NCI-H1436 treated with DMSO at 0.1 percent for 48 hours (cell line): ENCODE results near the gene DAB2.
"Not testable (repeated sequence)": the region's sequence is repeated elsewhere in the genome, so short reads cannot be mapped to it uniquely, and the experiment has no call there.

Experiments
- DNase-seq: peaks from one replicate; lab custom pipeline; 2025; lab: John Stamatoyannopoulos, UW

The DAB2 gene

DNA sequence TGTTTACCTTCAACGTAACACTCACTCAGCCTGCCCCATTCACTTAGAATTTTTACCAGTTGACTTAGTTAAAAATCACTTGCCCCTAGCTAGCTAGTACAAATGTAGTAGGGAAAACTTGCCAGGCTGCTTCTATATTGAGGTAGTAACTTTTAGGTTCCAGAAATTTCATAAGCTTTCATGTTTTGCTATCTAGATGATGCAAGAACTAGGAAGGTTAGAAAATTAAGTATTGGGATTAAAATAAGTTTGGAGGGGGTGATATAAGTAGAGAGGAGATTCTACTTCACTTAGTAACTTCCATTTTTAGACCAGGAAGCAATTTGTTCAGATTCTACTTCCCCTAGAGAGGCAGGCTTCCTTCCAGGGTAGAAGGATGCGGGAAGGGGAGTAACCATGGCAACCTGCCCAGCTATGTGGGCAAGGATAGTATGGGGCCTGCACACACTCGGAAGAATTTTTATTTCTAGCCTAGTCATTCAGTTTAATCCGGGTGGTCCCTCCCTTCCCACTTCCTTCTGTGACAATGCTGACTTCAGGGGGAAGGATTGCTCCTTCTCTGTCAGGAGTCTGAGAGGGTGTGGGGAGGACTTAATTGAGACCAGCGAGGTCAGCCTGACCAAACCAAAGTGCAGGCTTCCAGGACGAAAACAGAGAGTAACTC is 4.2 kb downstream of the DAB2 start:
- no peak for DNase-seq

DNA sequence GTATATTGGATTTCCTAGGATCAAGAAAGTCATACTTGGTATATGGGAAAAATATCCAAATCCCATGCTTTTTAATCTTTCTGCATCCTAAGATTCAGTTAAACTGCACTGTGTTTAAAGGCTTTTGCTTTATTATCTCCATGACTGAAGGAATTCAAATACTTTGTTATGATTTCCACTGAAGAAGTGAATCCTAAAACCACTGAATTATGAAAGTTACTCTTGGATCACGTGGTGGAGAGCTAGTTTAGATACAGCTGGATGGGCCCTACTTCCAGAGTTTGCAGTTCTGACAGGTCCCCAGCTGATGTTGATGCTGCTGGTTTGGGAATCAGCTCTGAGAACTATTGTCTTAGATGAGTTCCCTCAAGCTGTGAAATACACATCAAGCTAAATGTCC is 5.0 kb downstream of the DAB2 start:
- no peak for DNase-seq

DNA sequence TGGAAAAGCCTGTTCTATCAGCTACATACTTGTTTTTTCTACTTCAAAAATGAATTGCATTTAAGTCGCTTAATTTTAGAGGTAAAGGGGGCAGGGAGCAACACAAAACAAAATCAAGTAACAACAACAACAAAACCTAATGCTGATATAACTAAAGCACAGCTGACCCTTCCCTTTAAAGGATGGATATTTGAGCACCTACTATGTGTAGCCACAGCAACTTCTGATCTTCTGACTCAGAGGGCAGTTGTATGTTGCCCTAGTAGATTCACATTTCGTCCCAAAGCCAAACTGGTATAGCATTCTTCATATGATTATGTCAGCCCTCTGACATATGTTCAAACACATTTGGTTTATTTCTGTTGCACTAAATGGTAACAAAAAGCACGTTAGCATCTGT is 6.8 kb downstream of the DAB2 start:
- DNase-seq: no peak

DNA sequence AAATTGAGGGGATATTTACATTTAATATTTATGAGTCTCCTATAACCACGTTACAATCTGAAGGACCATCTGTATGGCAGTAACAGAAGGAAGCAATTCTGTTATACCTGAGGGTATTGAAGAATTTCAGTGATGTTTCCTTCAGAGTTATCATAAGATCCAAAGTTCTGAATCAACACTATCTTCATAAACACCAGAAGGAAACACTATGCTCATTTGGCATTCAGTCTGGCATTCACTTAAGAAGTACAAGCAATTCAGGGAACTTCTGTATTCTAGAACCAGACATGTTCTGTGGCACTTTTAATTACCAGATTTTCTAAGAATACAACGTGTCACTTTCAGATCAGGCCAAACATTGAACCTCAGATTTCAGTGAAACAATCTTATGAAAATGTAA is 9.6 kb downstream of the DAB2 start:
- no peak for DNase-seq

DNA sequence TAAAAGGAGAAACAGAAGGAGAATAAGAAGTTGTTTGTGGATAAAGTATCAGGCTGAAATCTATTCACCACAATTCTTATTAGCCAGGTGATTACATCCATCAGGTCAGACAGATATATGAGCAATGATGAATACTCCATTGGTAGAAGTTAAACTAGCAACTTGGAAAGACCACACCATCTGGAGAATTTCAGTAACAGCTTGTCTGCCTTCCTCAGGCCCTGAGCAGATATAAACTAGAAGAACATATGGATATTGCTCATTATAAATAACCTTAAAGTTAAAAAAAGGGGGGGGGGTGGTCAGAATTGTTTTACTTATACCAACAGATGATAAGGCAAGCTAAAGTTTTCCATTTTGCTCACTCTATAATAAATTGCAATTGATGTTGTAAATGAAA is 10.4 kb downstream of the DAB2 start:
- DNase-seq: no peak

DNA sequence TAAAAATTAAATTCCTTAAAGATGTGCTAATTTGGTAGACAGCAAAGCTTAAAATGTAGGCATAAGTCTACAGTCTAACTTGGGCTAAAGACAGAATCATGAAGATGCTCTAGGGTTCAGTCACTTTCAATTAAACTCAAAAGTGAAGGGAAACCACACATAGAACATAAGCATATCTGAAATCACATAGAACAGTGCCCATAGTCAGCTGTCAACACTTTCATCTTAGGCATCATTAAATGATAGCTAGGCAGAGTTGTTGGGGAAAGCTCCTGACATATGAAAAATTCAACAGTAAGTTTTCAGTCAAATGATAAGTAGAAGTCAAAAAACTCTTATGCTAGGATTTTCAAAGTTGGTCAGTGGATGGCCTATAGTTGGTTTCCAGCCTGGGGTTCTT is 11.0 kb downstream of the DAB2 start:
- no peak for DNase-seq

DNA sequence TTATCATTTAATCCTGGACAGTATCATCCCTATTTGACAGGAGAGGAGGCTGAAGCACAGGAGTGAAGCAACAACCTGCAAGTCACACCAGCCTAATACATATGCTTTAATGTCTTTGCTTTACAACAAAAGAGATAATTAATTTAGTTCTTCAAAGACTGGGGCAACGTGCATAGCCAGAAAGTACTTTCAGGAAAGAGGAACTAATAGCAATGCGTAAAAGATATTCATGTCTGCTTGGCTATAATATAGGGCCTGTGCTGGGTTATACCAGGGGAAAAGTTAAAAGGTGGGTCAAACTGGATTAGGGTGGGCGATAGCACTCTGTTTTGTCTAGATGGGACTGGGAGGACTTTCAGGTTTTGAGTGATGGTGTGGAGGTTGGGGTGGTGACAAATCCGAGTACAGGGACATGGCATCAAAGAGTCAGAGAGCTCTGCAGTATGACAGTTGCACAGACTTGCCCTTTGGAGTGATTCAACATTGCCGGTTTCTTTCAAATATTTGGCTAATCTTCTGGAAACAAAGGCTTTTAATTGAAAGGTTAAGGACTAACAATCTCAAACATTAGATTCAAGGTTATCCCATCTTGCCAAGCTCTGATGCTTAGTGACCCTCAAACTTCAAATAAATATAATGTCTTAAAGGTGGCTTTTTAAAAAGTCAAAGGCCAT is 11.9 kb downstream of the DAB2 start:
- DNase-seq: no peak

DNA sequence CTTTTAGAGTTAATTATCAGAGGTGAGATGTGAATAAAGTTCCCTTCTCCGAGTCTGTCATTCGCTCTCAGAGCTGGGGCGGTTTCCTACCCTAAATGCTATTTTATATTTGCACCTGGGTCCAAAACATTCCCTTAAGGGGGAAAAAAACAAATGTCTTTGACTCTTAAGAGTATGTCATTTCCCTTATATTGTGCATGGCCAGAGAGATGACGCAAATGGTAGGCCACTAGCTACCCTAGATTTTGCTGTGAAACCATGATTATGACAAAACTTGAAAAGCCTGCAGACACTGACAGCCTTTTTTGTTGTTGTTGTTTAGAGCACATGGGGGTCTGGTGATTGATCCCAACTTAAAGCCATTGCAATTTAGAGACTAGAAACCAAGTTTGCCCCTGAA is 12.8 kb downstream of the DAB2 start:
- DNase-seq: no peak

DNA sequence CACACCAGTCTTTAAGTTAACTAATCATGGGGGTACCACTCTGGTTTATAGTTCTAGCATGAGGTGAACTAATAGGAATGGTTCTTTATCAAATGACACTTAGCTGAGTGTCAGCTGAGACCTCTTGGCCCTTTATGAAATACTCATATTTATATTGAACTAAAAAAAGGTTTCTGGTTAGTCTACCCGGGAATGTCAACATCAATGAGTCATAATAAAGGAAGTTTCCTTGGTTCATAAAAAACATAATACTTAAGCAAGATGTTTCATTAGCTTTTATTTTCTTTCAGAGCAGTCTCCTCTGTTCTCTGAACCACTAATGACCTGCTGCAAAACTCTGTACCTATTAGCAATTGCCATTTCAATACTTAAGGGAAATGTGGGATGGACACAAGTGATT is 13.7 kb downstream of the DAB2 start:
- no peak for DNase-seq

DNA sequence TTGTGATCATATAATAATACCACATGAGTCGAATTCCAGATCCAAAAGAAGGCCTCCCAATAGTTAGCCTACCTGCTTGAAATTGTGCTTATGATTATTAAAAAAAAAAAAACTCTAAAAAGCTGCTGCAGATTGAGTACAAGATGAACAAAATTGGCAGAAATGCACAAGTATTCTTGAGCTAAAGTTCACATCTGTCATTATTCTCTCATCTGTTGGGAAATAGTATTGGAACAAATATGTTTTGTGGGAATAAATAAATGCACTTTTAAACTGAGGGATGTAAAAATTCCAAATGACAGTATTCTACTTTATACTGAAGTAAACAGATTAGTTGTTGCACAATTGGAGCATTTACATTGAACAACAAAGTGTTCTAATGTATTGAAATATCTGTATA is 15.7 kb downstream of the DAB2 start:
- DNase-seq: no peak

DNA sequence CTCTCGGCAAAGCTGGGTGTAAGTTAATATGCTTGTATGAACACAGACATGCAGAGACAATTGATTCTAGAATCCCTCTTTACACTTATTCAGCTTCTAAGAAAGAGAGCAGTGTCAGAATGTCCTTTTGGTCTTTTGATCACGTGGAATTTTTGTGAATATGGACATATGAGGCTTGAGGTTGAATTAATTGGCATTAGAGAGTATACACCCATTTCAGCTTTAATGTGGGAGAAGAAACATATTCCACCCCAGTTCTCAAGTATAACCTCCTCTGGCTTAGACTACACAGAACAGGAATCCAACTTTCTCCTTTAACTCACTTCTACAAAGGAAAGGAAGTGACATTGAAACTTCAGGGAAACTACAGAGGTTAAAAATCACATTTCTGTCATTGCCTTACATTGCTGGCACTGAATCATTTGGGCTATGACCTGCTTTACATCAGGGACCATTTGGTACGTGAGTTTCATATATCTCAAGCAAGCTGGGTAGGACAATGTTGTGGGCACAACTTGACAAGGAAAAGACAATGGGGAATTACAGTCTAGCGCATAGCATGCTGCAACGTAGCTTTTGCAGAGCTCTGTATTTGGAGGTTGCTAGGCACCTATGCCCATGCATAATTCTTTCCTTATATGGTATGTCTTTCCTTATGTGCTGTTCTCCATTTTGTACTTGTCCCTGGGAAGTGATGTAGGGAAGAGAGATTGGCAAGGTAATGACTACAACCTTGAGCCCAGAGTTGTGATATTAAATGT is 19.5 kb downstream of the DAB2 start:
- no peak for DNase-seq

DNA sequence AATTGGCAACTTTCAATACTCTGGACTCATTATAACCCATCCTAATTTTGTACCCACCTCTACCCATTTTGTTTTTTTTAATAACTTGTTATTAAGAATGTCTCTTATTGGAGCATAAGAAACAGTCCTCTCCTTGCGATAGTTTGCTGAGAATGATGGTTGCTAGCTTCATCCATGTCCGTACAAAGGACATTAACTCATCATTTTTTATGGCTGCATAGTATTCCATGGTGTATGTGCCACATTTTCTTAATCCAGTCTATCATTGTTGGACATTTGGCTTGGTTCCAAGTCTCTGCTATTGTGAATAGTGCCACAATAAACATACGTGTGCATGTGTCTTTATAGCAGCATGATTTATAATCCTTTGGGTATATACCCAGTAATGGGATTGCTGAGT is 21.0 kb downstream of the DAB2 start:
- not testable (repeated sequence) for DNase-seq

DNA sequence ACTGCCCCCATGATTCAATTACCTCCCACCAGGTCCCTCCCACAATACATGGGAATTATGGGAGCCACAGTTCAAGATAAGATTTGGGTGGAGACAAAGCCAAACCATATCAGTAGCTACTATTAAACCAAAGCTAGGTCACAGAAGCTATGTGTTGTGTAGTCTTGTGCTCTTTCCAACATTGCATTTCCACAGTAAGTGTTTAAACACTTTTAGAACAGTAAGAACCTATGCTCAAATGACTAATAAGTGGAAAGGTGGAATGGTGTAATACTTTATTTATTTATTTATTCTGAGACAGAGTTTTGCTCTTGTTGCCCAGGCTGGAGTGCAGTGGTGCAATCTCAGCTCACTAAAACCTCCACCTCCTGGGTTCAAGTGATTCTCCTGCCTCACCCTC is 22.6 kb downstream of the DAB2 start:
- not testable (repeated sequence) for DNase-seq

DNA sequence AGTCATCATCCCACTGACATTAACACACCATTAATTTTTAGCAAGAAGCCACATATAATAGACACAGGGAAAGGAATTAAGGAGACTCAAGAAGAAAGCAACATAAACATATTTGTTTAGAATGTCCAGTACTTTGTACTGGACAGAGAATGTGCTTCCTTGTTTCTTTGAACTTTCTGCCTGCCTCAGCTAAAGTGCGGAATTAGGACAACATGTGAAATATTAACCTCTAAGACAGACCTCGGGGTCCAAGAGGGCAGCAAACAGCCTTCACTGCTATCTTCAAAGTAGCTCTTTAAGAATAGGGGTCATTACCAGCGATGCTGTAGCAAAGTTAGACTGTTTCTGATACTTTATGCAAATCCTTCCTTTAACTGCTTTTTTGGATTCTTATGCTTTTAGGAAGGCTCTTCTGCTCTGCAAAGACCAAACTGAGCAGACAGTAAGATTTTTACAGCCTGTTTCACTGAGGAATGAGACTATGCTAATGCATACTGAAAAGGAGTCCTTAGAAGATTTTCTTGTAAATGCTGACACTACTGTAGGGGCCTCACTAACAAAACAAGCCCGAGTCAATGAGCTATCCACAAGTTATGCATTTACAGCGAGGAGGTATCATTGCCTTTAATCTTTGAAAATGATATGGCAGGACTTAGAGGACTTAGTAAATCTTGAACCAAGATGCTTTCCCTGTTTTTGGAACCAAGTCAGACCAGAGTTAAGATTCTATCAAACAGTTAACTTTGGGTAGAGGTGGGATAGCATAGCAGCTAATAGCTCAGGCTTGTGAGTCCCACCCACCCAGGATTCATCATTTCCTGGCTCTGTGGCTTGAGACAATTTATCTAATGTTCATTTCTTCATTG is 23.8 kb downstream of the DAB2 start:
- no peak for DNase-seq

DNA sequence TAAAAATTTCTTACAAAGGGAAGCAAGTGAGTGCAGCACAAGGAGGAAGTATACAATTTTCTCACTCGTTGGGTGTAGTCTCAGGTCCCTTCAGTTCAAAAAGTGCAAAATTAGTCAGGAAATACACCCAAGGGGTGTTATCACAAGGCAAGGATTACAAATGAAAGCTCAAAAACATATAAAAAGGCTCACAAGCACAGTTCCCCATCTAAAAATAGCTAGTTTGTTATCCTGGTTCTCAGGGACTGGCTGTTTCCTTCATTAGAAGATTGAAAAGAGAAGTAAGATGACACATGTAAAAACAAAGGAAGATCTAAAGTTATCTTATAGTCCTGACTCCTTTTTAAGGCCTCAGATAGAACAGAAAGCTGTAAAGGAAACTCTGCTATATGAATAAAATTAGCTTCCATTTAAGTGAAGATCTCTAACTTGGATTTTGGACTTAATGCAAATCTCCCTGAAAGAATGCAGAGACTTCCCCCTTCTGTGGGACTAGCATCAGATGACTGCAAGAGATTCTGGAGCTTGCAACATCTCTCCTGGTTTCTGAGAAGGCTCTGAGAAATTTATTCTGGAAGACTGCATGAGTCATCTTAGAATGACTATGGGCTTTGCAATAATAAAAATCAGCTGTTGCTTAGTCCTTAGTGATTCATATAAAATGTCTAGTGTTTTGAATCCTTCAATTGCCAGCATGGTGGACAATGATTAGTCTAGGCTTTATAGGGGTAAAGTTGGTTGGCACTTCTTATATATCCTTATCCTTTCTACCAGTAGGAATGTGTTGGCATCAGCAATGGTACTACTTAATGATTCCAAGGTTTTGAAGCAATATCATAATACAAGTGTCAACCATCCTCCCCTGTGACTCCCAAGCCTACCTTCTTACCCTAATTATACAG is 25.4 kb downstream of the DAB2 start:
- no peak for DNase-seq

DNA sequence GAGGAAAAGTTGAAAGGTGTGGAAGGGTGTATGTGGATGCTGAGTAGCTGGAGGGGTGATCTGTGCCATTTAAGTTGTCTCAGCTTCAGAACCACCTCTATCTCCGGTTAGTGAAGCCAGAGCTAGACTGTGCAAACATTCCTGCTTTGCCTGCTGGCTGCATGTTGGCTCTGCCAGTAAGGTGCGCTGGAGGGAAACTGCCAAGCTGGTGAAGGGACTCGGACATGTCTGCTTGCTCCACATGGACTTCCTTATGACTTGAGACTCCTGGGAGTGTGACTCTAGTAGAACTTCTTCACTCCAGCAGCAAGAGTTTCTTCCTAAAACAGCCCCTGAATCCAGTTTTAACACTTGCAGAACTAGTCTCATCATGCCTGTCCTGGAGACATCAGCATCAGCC is 27.9 kb downstream of the DAB2 start:
- no peak for DNase-seq

DNA sequence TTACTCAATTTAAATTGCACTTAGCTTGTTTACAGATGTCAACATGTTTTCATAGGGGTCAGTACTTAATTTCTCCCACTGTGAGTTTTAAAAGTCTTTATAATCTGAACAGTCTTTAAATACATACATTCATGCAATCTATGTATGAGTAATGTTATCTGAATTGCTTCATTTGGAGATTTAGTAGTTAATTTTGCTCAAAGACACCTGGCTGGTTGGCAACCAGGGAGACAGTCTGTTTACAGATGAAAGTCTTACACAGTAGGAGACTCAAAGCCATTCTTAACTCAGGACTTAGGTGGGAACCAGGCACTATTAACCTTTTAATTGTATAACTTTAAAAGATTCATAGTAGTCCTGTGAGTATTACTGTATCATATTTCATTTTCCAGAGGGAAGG is 29.3 kb downstream of the DAB2 start:
- DNase-seq: no peak

DNA sequence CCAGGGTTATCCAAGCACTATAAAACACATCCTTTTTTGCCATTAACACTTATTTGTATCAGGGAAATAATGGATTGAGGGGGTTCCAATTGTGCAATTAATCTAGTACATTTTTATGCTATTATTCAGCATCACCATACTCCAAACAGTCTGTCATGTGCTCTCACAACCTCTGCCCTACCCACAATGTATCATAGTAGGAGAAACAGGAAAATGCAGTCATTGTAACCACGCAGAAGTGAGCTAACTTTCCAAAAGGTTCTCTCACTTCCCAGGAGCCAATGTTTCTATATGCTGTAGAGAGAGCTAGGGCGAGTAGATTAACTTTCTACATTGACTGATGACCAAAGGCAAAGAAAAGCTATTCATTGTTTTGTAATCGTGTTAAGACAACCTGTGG is 29.8 kb downstream of the DAB2 start:
- DNase-seq: no peak

DNA sequence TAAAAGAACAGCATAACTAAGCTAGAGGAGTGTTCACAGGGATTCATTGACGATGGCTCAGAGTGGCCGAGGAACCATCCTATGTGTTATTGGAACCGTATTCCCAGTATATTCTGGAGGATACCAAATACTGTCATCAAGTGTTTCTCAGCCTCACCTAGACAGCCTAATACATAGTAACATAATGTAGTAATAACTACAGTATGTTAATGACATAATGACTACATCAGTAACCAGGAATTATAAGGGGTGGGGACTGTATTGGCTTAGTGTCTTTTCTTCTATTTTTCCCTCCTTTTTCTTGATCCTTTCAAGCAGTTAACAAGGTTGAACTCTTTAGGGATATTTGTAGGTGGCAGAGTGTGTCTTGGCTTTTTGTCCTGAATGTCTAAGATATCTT is 33.8 kb downstream of the DAB2 start:
- no peak for DNase-seq

DNA sequence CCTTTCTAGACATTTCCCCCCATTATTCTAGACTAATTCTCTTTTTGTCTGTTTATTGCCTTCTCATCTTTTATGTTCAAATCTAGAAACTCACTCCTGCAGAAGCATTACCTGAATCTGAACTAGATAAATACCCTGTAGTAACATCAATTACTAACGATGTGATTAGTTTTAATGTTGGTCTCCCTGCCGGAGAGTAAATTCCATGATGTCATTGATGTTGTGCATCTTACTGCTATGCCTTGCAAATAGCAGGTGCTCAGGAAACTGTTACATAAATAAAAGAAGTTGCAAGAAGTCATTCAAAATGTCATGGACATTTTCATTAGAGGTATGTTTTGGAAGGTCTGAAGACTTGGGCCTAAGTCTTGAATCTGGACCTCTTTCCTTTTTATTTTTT is 37.5 kb downstream of the DAB2 start:
- no peak for DNase-seq

DNA sequence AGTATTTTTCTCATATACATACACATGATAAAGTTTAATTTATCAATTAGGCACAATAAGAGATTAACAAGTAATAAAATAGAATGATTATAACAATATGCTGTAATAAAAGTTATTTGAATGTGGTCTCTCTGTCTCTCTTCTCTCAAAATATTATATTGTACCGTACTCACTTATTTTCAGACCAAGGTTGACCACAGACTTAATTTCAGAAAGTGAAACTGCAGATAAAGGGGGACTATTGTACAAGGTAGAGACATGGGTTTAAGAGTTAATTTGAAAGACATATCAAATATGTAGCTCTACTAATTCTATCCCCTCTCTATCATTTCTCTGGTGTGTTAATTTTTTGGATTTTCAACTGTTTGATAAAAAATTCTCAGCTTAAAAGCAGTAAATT is 40.5 kb downstream of the DAB2 start:
- DNase-seq: no peak
